WTC11 (cell line): Measurements from ENCODE around the gene AVEN. TPM values are rescaled to one million over a fixed set of nuclear protein-coding genes. Genes with fewer than 3 reads are reported as not detected.

Experiments used
- ATAC-seq: fragments of 200-7000 bp; cut with Tn5 transposase; 2 replicates; pipeline ENCODE4 v1.10.0; 2021; ENCODE audit warnings: mild to moderate bottlenecking, moderate library complexity
- CTCF ChIA-PET: fragments of 300-600 bp; sonication (Branson Sonifier 250); formaldehyde crosslinking; loops from one replicate; lab custom pipeline; 2021; ENCODE audit warnings: antibody characterized with exemption; lab: Charles Lee
- POLR2A ChIA-PET: fragments of 350-600 bp; sonication (Branson Sonifier 250); formaldehyde crosslinking; loops from one replicate; lab custom pipeline; 2021; ENCODE audit warnings: antibody characterized with exemption; lab: Charles Lee
- DNase-seq: peaks from one replicate; pipeline ENCODE4 v3.0.0; 2021; ENCODE audit warnings: low spot score
- H3K27ac Mint-ChIP-seq: 2 replicates; pipeline ENCODE4 v1.8.0; 2021; ENCODE audit warnings: mixed read lengths
- H3K27me3 Mint-ChIP-seq: 2 replicates; pipeline ENCODE4 v1.8.0; 2021; ENCODE audit warnings: low read depth, mild to moderate bottlenecking, moderate library complexity, mixed read lengths
- H3K36me3 Mint-ChIP-seq: 2 replicates; pipeline ENCODE4 v1.8.0; 2021; ENCODE audit warnings: mixed read lengths
- H3K4me1 Mint-ChIP-seq: 2 replicates; pipeline ENCODE4 v1.8.0; 2022; ENCODE audit warnings: mixed read lengths
- H3K4me3 Mint-ChIP-seq: 2 replicates; pipeline ENCODE4 v1.8.0; 2021; ENCODE audit warnings: mild to moderate bottlenecking, moderate library complexity, mixed read lengths
- H3K9me3 Mint-ChIP-seq: 2 replicates; pipeline ENCODE4 v1.8.0; 2021; ENCODE audit warnings: mixed read lengths
- AR ChIP-seq: fragments of 250-450 bp; sonication (Bioruptor Pico); IDR thresholded peaks from 2 replicates; pipeline ENCODE4 v1.9.0; 2021; ENCODE audit warnings: mild to moderate bottlenecking
- ARID4B ChIP-seq: sonication (generic); formaldehyde crosslinking; IDR thresholded peaks from 2 replicates; pipeline ENCODE4 v1.8.0; 2023; ENCODE audit warnings: missing genetic modification reagents, mild to moderate bottlenecking, borderline replicate concordance
- CDX4 ChIP-seq: fragments of 250-450 bp; sonication (Bioruptor Pico); IDR thresholded peaks from 2 replicates; pipeline ENCODE4 v1.9.0; 2021; ENCODE audit warnings: moderate library complexity, mild to moderate bottlenecking, inconsistent platforms, borderline replicate concordance
- EMX1 ChIP-seq: fragments of 250-450 bp; sonication (Bioruptor Pico); IDR thresholded peaks from 2 replicates; pipeline ENCODE4 v1.8.0; 2021; ENCODE audit warnings: mild to moderate bottlenecking
- ESRRA ChIP-seq: sonication (generic); formaldehyde crosslinking; IDR thresholded peaks from 2 replicates; pipeline ENCODE4 v1.8.1; 2022; ENCODE audit warnings: mild to moderate bottlenecking, missing genetic modification reagents, borderline replicate concordance
- FOXK1 ChIP-seq: sonication (generic); formaldehyde crosslinking; IDR thresholded peaks from 2 replicates; pipeline ENCODE4 v1.8.0; 2022; ENCODE audit warnings: mild to moderate bottlenecking, moderate library complexity, missing genetic modification reagents
- HMGA2 ChIP-seq: fragments of 250-450 bp; sonication (Bioruptor Pico); IDR thresholded peaks from 2 replicates; pipeline ENCODE4 v1.4.0; 2021; ENCODE audit warnings: mild to moderate bottlenecking, moderate library complexity
- IRF2 ChIP-seq: sonication (generic); formaldehyde crosslinking; IDR thresholded peaks from 2 replicates; pipeline ENCODE4 v1.8.0; 2022; ENCODE audit warnings: low read depth, missing genetic modification reagents, borderline replicate concordance
- MXD4 ChIP-seq: fragments of 250-450 bp; sonication (Bioruptor Pico); IDR thresholded peaks from 2 replicates; pipeline ENCODE4 v1.8.0; 2021; ENCODE audit warnings: mild to moderate bottlenecking, moderate library complexity, borderline replicate concordance
- MYBL2 ChIP-seq: sonication (generic); formaldehyde crosslinking; IDR thresholded peaks from 2 replicates; pipeline ENCODE4 v1.8.1; 2023; ENCODE audit warnings: mild to moderate bottlenecking, moderate library complexity, missing genetic modification reagents
- NFYB ChIP-seq: sonication (generic); formaldehyde crosslinking; conservative IDR thresholded peaks from 2 replicates; pipeline ENCODE4 v1.8.0; 2022; ENCODE audit warnings: low read depth, missing genetic modification reagents
- SMAD3 ChIP-seq: sonication (generic); formaldehyde crosslinking; IDR thresholded peaks from 2 replicates; pipeline ENCODE4 v1.8.0; 2022; ENCODE audit warnings: missing genetic modification reagents, mild to moderate bottlenecking, borderline replicate concordance
- SMAD4 ChIP-seq: sonication (generic); formaldehyde crosslinking; IDR thresholded peaks from 2 replicates; pipeline ENCODE4 v1.8.0; 2022; ENCODE audit warnings: mild to moderate bottlenecking, missing genetic modification reagents
- TEAD4 ChIP-seq: sonication (generic); formaldehyde crosslinking; IDR thresholded peaks from 2 replicates; pipeline ENCODE4 v1.8.0; 2022; ENCODE audit warnings: mild to moderate bottlenecking, missing genetic modification reagents
- ZNF232 ChIP-seq: sonication (generic); formaldehyde crosslinking; IDR thresholded peaks from 2 replicates; pipeline ENCODE4 v1.8.0; 2022; ENCODE audit warnings: mild to moderate bottlenecking, missing genetic modification reagents
- ZNF263 ChIP-seq: sonication (generic); formaldehyde crosslinking; IDR thresholded peaks from 2 replicates; pipeline ENCODE4 v1.8.1; 2022; ENCODE audit warnings: low read depth, mild to moderate bottlenecking, moderate library complexity, missing genetic modification reagents
- ZNF396 ChIP-seq: fragments of 250-450 bp; sonication (Bioruptor Pico); IDR thresholded peaks from 2 replicates; pipeline ENCODE4 v1.8.0; 2021; ENCODE audit warnings: mild to moderate bottlenecking, moderate library complexity, borderline replicate concordance
- ZNF671 ChIP-seq: fragments of 250-450 bp; sonication (Bioruptor Pico); IDR thresholded peaks from 2 replicates; pipeline ENCODE4 v1.8.0; 2021; ENCODE audit warnings: mild to moderate bottlenecking
- total RNA-seq: library from RNA; stranded (reverse); gene quantifications from 3 replicates; pipeline ENCODE4 v1.2.3, GENCODE V29; 2021
- TF ChIP-seq, protein P1 (sequence below): sonication (generic); formaldehyde crosslinking; IDR thresholded peaks from 2 replicates; pipeline ENCODE4 v1.8.0; 2022; ENCODE audit warnings: mild to moderate bottlenecking, missing genetic modification reagents
- TF ChIP-seq, protein P2 (sequence below): fragments of 200-600 bp; IDR thresholded peaks from 2 replicates; pipeline ENCODE4 v1.8.0; 2022; ENCODE audit warnings: antibody characterized with exemption
- TF ChIP-seq, protein P3 (sequence below): fragments of 250-450 bp; sonication (Bioruptor Pico); IDR thresholded peaks from 2 replicates; pipeline ENCODE4 v1.8.0; 2021; ENCODE audit warnings: mild to moderate bottlenecking
- TF ChIP-seq, protein P4 (sequence below): sonication (generic); formaldehyde crosslinking; IDR thresholded peaks from 2 replicates; pipeline ENCODE4 v1.8.1; 2022; ENCODE audit warnings: low read depth, mild to moderate bottlenecking, moderate library complexity, missing genetic modification reagents, borderline replicate concordance

The AVEN gene
- total RNA-seq, 1 experiment from 2014 or later, result 12.4 TPM

DNA sequence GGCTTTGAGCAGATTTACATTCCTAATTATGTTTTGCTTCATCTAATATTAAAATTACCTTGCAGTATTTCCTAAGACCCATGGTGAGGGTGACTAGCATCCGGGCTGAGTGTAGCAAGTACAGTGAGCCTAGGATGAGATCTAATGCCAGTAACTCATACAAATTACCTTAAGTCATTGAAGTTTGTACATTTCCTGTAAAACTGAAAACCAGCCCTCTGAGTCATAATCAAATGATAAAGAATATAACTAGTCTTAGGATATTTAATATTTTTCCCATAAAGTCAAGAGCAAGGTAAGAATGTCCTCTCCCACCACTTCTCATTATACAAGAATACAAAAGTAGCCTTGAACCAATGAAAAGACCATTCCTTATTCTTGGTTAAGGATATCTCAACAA is 125.5 kb downstream of the AVEN start:
- CTCF ChIA-PET, result interaction anchor here (0.7 kb wide), 1 partner anchor 213 kb away, joined by 3 read pairs; no protein-coding TSS in a partner anchor
- Mint-ChIP-seq H3K36me3 (no peaks in the 10 kb centered on the region), H3K27ac (no peak overlapping the region), H3K27me3 (no peaks in the 10 kb centered on the region), H3K9me3 (no peaks in the 10 kb centered on the region), H3K4me1 (peaks cover 35% of the 10 kb centered on the region), H3K4me3 (no peak overlapping the region)
- POLR2A ChIA-PET, result no interaction called here
- TF ChIP-seq, protein P1, sequence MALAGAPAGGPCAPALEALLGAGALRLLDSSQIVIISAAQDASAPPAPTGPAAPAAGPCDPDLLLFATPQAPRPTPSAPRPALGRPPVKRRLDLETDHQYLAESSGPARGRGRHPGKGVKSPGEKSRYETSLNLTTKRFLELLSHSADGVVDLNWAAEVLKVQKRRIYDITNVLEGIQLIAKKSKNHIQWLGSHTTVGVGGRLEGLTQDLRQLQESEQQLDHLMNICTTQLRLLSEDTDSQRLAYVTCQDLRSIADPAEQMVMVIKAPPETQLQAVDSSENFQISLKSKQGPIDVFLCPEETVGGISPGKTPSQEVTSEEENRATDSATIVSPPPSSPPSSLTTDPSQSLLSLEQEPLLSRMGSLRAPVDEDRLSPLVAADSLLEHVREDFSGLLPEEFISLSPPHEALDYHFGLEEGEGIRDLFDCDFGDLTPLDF (CRISPR knock-in tag), result no peak
- no peak for TF ChIP-seq MXD4 (CRISPR knock-in tag)
- TF ChIP-seq IRF2 (CRISPR knock-in tag), result no peak
- TF ChIP-seq SMAD4 (CRISPR knock-in tag), result no peak
- no peak for TF ChIP-seq TEAD4
- no peak for TF ChIP-seq AR (CRISPR knock-in tag)
- TF ChIP-seq ZNF232 (CRISPR knock-in tag), result no peak
- TF ChIP-seq ZNF671 (CRISPR knock-in tag), result no peak
- TF ChIP-seq CDX4, result no peak
- TF ChIP-seq HMGA2, result no peak
- TF ChIP-seq, protein P2, sequence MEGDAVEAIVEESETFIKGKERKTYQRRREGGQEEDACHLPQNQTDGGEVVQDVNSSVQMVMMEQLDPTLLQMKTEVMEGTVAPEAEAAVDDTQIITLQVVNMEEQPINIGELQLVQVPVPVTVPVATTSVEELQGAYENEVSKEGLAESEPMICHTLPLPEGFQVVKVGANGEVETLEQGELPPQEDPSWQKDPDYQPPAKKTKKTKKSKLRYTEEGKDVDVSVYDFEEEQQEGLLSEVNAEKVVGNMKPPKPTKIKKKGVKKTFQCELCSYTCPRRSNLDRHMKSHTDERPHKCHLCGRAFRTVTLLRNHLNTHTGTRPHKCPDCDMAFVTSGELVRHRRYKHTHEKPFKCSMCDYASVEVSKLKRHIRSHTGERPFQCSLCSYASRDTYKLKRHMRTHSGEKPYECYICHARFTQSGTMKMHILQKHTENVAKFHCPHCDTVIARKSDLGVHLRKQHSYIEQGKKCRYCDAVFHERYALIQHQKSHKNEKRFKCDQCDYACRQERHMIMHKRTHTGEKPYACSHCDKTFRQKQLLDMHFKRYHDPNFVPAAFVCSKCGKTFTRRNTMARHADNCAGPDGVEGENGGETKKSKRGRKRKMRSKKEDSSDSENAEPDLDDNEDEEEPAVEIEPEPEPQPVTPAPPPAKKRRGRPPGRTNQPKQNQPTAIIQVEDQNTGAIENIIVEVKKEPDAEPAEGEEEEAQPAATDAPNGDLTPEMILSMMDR, result no peak
- DNase-seq (no peak), ATAC-seq (no peak)

GRCh38 chr15:33912326-33912725 is 126.7 kb downstream of the AVEN start:
- CTCF ChIA-PET, result no interaction called here

More at GRCh38 chr15:33912326-33912725, 126.7 kb downstream of the AVEN start:
- ATAC-seq, result no peak
- Mint-ChIP-seq H3K4me3 (no peak overlapping the region), H3K27me3 (no peaks in the 10 kb centered on the region), H3K36me3 (no peaks in the 10 kb centered on the region), H3K9me3 (no peaks in the 10 kb centered on the region), H3K27ac (no peak overlapping the region), H3K4me1 (peaks cover 47% of the 10 kb centered on the region)
- no peak for DNase-seq
- POLR2A ChIA-PET, result no interaction called here
- TF ChIP-seq NFYB, result no peak
- TF ChIP-seq ZNF263 (CRISPR knock-in tag), result no peak
- TF ChIP-seq ZNF671 (CRISPR knock-in tag), result no peak
- TF ChIP-seq ZNF396 (CRISPR knock-in tag), result no peak
- TF ChIP-seq, protein P3, sequence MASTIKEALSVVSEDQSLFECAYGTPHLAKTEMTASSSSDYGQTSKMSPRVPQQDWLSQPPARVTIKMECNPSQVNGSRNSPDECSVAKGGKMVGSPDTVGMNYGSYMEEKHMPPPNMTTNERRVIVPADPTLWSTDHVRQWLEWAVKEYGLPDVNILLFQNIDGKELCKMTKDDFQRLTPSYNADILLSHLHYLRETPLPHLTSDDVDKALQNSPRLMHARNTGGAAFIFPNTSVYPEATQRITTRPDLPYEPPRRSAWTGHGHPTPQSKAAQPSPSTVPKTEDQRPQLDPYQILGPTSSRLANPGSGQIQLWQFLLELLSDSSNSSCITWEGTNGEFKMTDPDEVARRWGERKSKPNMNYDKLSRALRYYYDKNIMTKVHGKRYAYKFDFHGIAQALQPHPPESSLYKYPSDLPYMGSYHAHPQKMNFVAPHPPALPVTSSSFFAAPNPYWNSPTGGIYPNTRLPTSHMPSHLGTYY (CRISPR knock-in tag), result no peak
- TF ChIP-seq SMAD3 (CRISPR knock-in tag), result no peak
- TF ChIP-seq ESRRA, result no peak
- no peak for TF ChIP-seq FOXK1
- TF ChIP-seq, protein P4, sequence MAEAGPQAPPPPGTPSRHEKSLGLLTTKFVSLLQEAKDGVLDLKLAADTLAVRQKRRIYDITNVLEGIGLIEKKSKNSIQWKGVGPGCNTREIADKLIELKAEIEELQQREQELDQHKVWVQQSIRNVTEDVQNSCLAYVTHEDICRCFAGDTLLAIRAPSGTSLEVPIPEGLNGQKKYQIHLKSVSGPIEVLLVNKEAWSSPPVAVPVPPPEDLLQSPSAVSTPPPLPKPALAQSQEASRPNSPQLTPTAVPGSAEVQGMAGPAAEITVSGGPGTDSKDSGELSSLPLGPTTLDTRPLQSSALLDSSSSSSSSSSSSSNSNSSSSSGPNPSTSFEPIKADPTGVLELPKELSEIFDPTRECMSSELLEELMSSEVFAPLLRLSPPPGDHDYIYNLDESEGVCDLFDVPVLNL (CRISPR knock-in tag), result no peak
- no peak for TF ChIP-seq MYBL2 (CRISPR knock-in tag)
- TF ChIP-seq ARID4B (CRISPR knock-in tag), result no peak
- TF ChIP-seq, protein P1 (CRISPR knock-in tag), result no peak
- no peak for TF ChIP-seq EMX1 (CRISPR knock-in tag)
